ENCODE measurements around the gene RPL10A.

DNA sequence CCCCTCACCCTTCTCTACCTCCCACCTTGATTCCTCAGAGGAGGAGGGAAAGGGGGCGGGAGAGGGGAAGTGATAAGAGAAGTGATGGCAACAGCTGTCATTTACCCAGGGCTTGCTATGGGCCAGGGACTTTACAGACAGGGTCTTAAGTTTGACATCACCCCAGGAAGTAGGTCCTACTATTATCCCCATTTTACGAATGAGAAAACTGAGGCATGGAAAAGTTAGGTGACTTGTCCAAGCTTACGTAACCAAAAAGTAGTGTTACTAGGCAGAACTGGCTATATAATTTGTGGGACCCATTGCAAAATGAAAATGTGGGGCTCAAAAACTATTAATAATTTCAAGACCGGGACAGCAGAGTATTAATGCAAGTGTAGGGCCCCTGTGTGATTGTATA, 26.6 kb upstream of the RPL10A start:
- TF ChIP-seq POLR2A (IDR thresholded peaks at IDR 0.05): no peak
- TF ChIP-seq, protein P1, sequence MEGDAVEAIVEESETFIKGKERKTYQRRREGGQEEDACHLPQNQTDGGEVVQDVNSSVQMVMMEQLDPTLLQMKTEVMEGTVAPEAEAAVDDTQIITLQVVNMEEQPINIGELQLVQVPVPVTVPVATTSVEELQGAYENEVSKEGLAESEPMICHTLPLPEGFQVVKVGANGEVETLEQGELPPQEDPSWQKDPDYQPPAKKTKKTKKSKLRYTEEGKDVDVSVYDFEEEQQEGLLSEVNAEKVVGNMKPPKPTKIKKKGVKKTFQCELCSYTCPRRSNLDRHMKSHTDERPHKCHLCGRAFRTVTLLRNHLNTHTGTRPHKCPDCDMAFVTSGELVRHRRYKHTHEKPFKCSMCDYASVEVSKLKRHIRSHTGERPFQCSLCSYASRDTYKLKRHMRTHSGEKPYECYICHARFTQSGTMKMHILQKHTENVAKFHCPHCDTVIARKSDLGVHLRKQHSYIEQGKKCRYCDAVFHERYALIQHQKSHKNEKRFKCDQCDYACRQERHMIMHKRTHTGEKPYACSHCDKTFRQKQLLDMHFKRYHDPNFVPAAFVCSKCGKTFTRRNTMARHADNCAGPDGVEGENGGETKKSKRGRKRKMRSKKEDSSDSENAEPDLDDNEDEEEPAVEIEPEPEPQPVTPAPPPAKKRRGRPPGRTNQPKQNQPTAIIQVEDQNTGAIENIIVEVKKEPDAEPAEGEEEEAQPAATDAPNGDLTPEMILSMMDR (IDR thresholded peaks at IDR 0.05): no peak
